GM19463 (cell line): ENCODE results near the gene RFX3.

Experiments
- ATAC-seq: cut with Tn5 transposase; IDR thresholded peaks from one replicate; pipeline ENCODE4 v1.9.1; 2021; ENCODE audit warnings: mild to moderate bottlenecking, moderate library complexity; ENCODE audit not compliant: unreplicated experiment

The RFX3 gene

GRCh38 chr9:3290231-3290840, 235.5 kb downstream of the RFX3 start:
- ATAC-seq = no peak

GRCh38 chr9:3288686-3289085, 237.1 kb downstream of the RFX3 start:
- no peak for ATAC-seq

DNA sequence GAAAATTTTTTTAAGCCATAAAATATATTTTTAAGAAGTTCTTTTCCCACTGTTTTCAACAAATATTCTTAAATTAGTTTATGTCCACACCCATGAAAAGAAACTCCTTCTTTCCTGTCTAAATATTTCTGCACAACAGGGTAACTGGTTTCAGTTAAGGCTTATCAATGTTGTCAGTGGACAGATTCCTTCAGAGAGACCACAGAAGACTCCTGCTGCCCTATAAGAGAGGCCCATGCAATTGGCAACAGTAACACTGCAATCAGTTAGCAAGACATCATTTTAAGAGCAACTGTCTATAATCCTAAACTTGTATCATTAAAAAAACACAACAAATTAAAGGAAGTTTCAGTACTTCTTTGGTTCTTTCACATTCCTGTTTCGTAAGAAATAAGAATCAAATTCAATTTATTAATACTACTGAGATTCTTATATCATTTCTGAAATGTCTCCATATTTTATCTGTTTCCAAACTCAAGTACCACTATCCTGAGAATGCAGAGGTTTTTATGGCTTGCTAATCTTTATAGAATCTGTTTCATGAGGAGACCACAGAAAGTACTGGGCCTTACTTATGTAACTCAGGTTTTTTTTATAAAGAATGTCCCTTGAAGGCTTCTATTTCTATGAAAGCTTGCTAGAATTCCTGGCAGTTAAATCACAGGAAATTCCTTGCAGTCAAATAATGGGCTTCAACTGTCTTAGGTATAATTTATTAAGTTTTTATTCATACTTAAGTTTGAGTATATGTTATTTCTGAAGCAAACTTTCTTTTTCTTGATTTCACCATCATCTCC, 240.2 kb downstream of the RFX3 start:
- ATAC-seq = no peak

- no peak for ATAC-seq
Observed at GRCh38 chr9:3282365-3282764, 243.4 kb downstream of the RFX3 start.

DNA sequence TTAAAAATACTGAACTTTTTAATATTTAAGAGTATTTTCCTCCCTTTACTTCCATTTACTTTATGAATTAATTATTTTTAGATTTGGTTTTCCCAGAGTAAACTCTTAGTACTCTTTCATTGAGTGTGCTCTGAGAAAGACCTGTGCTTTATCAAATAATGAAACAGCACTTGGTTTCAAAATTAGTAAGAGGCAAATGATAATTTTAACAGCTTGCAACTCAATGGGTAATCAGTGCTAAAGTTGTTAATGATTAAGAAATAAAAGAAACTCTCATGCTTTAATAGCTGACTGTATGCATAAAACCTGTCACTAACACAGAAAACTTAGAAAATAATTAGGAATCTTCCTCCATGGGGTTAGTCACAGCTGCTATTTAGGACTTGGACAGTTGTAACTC, 244.4 kb downstream of the RFX3 start:
- ATAC-seq = peak; percentile 83

DNA sequence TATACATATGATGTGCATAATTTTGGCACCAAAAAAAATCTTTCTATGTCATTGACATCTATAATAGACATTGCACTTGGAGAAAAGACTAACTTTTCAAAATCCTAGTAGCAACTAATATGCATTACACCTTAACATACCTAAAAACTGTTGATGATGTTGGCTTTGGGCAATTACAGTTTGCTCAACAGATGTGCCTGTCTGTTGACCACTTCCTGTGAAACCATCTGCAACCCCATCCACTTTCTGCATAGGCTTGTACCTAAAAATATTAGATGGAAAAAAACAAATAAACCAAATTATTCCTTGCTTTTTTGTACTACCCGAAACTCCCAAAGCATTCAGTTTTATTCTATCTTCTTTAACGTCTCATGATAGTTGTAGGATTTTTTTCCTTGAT, 248.6 kb downstream of the RFX3 start:
- peak; percentile 56 for ATAC-seq

- ATAC-seq = no peak
Observed at GRCh38 chr9:3271581-3271980, 254.2 kb downstream of the RFX3 start.

DNA sequence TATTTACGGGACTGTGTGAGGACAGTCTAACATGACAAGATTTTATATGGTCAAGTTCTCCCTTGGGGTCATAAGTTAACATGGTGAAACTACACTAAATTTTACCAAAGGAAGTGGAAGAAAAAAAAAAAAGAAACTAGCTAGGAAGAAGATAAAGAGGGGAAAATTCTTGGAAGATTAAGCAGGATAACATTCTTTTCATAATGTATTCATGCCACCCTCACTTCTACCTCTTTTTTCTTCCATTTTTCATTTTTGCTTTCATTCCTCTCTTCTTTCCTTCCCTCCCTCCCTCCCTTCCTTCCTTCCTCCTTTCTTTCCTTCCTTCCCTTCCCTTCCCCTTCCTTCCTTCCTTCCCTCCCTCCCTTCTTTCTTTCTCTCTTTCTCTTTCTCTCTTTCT, 254.6 kb downstream of the RFX3 start:
- ATAC-seq = no peak

GRCh38 chr9:3268223-3268622, 257.6 kb downstream of the RFX3 start:
- ATAC-seq = no peak

GRCh38 chr9:3263698-3264097, 262.1 kb downstream of the RFX3 start:
- ATAC-seq = no peak

DNA sequence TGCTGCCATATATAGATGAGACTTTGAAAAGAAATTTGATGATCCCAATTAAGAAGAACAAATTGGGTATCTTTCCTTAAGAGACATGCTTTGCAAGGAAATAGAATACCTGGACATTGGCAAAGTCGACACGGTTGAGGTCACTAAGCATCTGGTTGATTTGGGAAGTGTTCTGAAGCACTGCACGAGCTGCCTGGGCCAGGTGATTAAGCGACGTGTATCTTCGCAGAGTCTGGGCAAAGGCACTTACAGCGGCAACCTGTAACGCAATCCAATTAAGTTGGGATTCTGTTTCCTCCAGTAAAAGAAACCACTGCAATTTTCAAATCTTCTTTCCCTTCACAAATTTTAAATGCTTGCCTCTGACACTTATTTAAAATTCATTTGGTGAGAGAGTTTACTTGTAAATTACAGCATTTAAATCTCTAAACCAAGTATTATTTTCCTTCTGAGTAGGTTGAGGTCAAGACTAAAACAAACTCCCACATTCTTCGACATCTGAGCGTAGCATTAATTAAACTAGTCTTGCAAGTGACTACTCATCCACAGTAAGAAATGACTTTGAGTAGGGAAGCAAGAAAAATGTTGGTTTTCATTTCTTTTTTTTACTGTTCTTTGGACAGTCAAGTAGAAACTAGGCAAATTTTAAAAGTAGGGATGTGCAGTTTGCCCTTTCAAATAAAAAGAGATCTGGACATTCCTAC, 262.8 kb downstream of the RFX3 start:
- ATAC-seq = no peak

DNA sequence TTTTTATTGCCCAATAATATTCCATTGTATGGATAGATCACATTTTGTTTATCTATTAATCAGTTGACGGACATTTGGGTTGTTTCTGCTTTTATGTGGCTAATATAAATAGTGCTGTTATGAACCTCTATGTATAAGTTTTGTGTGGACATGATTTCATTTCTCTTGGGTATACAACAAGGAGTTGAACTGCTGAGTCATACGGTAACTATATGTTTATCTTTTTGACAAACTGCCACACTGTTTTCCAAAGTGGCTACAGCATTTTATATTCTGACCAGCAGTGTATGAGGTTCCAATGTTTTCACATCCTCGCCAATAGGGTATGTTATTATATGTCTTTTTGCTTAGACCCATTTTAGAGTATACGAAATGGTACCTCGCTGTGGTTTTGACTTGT, 264.3 kb downstream of the RFX3 start:
- no peak for ATAC-seq

DNA sequence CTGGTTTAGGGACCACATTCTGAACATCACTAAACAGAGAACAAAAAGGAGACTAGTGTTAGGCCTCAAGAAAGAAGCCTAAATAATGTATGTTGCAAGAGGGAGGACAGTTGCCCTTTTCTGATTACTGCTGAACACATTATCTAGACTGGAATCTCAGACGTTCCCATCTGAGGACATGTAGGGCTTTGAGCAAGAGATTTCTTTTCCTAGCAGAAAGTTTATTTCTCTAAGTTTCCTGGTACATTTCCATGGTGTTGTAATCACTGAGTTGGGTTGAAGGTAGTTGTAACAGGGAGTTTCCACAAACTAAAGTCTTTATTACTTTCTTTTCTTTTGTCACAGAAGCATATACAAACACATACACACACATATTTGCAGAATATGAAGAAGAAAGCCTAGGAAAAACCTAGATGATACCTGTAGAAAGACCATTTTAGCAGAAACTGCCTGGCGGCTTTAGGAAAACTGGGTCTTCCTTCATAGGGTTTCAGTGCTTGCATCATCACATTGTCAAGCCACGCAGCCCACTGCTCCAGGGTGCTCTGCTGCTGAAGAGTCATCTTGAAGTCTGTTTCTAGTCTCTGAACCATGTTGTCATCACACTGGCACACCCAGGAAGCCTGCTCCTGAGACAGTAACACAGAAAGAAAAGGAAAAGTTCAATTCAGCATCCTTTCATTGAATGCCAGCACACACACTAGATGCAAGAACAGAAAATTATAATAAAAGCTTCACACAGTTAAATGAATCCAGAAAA, 269.1 kb downstream of the RFX3 start:
- ATAC-seq = no peak

DNA sequence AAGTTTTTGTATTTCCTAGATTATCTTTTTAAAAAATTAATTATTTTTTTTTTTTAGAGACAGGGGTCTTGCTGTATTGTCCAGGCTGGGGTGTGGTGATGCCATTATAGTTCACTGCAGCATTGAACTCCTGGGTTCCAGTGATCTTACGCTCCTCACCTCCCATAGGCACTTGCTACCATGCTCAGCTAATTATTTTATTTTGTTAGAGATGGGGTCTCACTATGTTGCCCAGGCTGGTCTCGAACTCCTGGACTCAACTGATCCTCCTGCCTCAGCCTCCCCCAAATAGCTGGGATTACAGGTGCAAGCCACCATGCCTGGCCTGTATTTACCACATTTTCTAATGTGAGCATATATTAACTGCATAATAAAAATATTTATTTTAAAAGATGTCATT, 274.5 kb downstream of the RFX3 start:
- no peak for ATAC-seq

DNA sequence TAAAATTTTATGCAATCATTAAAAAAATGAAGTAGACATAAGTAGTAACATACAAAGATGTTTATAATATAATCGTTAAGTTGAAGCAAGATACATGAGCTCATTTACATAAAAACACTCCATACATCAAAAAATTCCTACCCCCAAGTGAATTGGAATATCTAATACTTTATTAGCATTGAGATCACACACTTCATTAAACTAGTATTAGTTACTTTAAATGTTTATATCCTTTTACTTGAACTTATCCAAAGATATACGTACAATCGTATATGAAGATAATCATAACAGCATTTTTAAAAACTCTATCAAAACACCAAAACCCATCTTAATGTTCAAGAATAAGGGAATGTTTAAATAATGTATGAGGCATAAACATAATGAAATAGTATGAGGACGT, 275.1 kb downstream of the RFX3 start:
- ATAC-seq = no peak

GRCh38 chr9:3247211-3247610, 278.6 kb downstream of the RFX3 start:
- ATAC-seq = no peak

- no peak for ATAC-seq
Observed at GRCh38 chr9:3246241-3246640, 279.6 kb downstream of the RFX3 start.

- peak; percentile 71 for ATAC-seq
Observed at GRCh38 chr9:3244963-3245653, 280.7 kb downstream of the RFX3 start.

GRCh38 chr9:3243683-3244082, 282.1 kb downstream of the RFX3 start:
- no peak for ATAC-seq

DNA sequence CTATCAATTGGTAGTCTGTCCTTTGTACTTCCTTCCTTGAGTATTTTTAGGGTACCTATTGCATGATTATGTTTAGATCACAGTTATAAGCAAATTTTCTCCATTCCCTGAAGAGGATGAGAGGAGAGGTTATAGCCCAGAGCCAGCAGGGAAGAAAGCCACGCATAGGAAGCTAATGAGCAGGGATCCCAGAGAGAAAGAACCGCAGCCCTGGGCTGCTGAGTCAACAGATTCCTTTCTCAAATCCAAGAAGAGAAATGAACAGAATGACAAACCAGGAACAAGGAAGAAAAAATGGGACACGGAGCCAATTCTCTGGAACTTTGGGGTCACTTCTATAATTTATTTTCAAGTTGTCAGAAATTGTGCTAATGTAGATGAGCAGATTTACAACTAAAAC, 284.5 kb downstream of the RFX3 start:
- no peak for ATAC-seq
